T-helper 22 cell (primary cell): ENCODE data around the gene PTK7.
"Not testable (repeated sequence)": the region's sequence is repeated elsewhere in the genome, so short reads cannot be mapped to it uniquely, and the experiment has no call there.

Source experiments
- DNase-seq: peaks from one replicate; pipeline ENCODE4 v3.0.0-alpha.2; 2020; ENCODE audit warnings: low read depth

The PTK7 gene

DNA sequence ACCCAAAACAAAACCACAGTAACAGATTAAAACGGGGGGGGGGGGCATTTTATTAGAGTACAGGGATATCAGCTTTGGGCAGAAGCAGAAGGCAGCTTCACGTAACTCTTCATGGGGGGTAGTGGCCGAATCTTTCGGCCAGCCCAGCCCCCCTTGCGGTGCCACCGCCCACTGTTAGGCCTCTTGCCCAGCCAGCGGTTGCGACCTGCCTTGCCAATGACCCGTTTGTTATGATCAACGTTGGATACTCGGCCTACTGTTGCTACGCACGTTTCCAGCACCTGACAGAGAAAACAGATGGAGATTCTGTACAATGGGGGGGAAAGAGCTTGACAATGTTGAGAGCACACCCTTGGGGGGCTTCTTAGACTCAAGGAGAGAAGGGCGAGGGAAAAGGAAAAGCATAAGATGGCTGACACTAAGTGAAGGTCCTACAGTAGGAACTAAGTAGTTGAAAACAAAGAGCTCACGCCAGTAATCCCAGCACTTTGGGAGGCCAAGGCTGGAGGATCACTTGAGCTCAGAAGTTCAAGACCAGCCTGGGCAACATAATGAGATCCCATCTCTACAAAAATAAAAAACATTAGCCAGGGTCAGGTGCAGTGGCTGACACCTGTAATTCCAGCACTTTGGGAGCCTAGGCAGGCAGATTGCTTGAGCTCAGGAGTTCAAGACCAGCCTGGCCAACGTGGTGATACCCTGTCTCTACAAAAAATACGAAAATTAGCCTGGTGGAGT lies 21.7 kb upstream of the PTK7 start:
- no peak for DNase-seq

DNA sequence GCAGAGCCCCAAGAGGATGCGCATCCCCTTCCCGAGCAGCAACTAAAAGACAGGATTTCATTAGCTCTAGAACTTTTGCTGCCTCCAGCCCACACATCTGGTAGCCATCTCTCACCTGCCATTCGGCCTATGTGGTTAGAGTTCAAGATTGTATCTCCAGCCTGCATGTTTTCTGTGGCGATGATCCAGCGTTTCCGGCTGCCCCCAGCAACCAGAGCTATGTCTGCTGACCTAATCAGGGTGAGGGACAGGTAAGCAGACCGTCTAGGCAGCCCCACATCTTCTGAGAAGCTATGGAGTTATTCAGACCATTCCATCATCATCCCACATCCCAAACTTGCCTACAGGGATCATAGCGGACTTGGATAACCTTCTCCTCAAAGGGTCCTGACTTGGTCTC lies 20.1 kb upstream of the PTK7 start:
- DNase-seq = no peak

DNA sequence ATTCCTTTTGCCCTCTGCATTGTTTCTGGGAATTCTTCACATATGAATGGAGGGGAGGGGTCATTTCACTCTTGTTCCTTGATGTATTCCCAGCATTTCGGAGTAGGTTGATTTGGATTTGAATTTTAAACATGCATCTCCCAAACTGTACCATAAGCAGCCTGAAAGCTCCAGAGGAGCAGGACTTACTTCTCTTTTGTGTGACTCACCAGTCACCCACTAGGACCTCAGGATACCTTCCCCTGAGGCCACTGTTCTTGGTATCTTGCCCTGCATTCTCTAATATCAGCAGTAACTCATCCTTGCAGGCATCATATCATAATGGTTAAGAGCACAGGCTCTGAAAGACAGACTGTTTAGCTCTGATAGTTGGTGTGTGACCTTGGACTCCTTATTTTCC lies 17.6 kb upstream of the PTK7 start:
- DNase-seq = no peak

DNA sequence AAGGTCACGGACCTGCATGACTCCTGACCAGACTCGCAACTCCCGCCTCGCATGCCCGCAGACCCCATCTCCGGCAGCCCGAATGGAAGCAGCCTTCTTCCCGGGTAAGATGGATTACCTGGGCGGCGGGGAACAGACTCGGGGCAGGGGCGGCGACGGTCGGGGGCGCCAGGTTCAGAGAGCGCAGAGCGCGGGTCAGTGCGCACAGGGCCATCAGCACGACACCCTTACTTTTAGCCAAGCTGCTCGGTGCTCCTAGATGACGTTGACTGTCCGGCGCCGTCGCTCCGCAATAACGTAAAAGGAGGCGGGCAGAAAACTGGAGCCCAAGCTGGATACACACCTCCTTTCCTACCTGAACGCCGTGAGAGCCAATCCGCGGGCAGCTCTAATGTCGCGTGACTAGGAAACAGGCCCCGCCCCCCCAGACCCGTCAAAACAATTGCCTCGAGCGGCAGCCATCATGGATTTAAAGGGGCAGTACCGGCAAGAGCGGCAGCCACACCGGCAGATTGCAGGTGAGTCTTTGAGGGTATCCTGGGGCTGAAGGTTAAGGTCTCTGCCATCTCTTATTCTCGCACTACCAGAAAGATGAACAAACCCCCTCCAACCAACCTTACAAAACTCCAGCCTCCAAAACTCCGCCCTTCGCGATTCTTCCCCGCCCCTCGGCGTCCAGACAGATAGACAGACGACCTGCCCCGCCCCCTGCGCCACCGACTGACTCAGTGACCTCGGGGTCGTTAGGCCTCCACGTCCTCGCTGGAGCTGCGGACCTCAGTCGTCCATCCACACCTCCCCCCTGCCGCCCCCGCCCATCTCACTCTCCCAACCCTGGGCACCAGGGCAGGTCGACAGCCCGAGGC lies 16.7 kb upstream of the PTK7 start, which contains the start of the genes KLC4 and MRPL2:
KLC4 (plus strand) TSS at position 464 of the 866 bp plus-strand sequence. CDS start 1,705 bp downstream, outside the sequence.
MRPL2 (minus strand) TSS at position 267 of the 866 bp plus-strand sequence; CDS start at position 214, 53 bp downstream.
- peak; percentile 95 for DNase-seq

DNA sequence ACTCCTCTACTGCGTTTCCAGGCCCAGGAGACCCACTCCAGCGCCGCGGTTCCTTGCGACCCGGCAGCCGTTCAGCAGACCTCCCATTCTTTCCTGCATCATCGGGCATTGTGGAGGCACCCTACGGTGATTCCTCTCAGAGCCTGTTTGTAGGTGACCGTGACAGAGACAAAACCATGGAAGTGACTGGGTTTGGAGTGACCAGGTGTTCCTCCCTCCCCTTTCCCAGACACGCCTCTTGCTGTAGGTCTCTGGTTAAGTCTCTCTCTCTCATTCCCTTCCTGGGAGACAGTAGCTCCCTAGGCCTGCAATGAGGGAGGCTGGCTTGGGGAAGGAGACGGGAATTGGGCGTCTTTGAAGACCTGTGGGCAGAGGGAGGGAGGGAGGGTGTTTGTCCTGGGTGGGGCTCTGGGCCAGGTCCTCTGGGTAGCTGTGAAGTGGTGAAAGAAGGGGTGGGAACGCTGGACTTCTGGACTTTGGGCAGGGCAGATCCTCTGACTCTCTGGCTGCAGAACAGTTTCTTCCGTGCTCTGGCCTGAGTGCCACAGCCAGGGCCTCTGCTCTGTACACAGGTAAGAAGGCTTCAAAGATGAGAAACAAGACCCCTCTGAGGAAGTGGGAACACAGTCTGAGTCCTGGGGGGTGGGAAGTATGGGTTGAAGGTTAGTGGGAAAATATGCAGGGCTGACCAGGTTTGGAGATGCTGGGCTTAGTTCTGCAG lies 15.9 kb upstream of the PTK7 start:
- no peak for DNase-seq

DNA sequence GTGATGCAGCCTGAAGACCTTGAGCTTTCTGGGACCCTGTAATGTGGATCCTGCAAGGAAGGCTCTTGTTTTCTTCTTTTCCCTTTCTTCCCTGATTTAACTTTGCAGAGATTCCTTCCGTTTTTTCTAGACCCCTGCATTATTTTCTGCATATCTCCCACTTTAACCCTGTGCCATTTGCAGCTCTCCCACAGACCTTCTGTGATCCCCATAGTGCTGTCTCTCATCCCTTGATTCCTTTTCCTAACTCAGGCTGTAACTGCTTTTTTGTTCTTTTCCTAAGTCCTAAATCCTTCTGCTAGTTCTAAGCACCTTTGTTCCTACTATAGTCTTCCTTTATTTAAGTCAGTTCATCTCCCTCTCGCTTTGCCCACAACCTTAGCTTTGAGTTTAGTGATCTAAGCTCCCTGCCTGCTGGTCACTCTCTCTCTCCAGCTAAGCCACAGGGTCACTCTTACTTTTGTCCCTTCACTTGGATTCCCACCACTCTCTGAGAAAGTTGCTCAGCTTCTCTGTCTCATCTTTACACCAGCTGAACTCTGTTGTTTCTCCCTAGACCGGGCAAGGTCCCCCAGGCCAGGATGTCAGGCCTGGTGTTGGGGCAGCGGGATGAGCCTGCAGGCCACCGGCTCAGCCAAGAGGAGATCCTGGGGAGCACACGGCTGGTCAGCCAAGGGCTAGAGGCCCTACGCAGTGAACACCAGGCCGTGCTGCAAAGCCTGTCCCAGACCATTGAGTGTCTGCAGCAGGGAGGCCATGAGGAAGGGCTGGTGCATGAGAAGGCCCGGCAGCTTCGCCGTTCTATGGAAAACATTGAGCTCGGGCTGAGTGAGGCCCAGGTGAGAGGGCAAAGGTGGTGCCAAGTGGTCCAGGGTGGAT lies 15.1 kb upstream of the PTK7 start:
- DNase-seq = no peak

DNA sequence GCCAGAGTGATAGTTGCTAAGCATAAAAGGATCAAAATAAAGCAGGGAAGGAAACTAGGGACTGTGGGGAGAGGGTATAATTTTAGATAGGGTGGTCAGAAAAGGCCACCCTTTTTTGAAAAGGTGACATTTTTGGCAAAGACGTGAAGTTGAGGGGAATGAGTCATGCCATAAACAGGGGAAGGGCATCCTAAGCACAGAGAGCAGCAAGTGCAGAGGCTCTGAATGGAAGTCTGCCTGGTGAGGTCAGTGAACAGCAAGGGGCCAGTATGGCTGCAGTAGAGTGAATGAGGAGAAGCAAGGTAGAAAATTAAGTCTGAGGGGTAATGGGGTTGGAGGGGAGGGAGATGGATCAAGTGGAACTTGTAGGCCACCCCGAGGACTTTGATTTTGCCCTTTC lies 14.3 kb upstream of the PTK7 start:
- no peak for DNase-seq

DNA sequence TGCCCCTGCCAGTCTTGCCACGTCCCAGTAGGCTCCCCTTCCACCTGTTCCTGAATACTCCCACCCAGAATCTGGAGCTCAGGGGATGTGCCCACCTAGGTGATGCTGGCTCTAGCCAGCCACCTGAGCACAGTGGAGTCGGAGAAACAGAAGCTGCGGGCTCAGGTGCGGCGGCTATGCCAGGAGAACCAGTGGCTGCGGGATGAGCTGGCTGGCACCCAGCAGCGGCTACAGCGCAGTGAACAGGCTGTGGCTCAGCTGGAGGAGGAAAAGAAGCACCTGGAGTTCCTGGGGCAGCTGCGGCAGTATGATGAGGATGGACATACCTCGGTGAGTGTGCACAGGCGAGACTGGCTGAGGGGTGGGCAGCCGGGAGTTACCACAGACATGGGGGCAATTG lies 13.3 kb upstream of the PTK7 start:
- DNase-seq = no peak

DNA sequence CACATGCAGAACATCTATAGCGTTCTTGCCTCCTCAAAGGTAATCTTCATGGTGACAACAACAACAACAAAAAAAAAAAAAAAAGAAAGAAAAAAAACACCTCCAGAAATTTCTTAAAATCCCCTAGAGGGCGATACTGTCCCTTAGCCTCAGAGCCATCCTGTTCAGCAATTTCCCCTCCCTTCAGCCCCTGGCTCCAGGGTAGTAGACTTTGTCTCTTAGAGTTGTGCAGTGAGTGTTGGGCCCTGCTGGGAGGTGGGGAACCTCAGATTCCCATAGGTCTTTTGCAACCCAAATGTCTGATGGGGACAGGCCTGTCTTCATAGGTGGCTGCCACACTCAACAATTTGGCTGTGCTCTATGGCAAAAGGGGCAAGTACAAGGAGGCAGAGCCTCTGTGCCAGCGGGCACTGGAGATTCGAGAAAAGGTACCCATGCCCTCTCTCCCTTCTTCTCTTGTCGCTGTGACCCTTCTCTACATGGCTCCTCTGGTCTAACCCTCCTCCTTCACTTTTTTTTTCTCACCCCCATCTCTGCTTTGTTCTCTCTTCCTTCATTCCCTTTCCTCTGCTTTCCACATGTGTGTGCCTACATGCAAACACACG lies 6.0 kb upstream of the PTK7 start:
- no peak for DNase-seq

DNA sequence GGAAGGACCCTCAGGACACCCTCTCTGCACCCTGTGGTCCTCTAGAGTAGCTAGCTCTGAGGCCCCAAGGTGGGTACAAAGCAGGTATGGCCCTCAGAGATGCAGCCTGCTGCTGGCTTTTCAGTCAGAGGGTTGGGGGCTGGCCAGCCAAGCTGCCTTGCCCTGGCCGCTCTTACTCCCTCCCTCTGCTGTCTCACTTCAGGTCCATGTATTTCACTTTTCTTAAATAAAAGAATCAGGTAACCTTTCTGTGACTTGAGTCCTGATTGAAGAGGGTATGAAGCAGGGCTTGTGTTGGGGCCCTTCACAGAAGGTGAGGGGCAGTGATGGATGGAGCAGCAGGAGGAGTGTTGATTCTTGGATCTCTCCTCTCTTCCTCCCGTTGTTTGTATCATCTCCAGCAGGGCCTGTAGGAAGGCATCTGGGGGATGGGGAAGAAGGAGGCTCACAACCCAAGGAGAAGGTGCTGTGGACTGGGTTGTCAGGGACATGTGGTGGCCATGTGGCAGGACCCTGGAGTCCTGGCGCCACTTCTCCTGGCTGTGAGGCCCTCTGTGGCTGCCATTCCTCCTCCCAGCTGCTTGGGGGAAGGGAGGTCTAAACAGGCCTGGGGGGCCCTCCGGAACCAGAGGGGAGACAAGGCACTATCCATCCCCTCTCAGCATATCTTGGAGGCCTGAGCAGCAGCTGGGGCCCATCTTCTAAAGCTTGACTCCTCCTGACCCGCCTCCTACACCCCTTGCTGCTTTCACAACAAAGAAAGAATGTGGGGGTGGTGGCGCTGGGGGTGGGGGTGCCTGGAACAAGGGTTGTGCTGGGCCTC lies 1.1 kb upstream of the PTK7 start:
- DNase-seq = no peak

DNA sequence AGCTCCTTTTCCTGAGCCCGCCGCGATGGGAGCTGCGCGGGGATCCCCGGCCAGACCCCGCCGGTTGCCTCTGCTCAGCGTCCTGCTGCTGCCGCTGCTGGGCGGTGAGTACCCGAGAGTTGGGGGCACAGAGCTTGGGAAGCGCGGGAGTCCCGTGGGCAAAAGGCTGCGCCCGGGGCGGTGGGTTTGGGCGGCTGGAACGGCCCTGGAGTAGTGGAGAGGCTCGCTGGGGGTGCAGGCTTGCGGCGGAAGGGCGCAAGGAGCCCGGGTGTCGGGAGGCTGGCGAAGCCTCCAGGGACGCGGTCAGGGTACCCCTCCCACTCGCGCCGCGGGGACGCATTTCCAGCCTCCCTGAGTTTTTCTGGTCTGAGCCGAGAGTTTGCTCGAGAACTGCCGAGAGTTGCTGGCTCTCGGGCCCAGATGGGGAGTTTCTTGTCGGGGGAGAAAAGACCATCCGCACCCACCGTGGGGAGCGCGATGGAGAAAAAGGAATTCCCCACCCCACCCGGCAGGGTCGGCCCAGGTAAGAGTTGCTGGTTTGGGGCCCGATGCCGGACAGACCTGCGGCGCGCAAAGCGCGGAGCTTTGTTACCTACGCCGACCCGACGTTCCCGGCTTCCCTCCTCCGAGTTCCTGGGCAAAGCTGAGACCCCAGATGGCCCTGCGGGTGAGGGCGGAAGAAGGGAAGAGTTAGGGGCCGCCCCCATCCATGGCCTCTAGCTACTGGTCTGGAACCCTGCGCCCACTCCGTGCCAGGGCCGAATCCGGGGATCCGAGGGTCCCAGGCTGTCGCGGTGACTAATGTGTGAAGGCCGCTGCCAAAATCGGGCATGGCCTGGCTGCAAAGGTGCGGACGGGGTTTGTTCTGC lies 584 bp downstream of the PTK7 start:
- no peak for DNase-seq

DNA sequence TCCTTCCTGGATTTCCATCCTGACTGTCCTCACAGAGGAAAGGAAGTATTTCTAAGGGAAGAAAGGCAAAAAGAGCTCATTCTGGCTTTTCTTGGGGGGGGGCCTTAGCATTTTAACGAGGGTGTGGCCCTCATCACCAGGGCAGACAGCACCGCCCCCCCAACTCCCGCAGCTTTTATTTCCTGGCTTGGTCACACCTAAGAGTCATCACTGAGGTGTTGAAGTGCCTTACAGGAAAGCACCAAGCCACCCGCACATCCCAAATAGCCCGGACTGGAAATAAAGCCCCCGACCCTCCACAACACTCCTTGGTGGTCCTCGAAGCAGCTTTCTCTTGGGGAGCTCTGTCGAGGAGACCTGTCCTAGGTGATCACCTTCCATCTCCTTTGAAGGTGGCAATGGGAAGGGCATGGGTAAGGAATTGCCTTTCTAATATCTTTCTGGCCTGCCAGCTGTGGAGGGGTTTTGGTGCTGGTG lies 1.3 kb downstream of the PTK7 start:
- no peak for DNase-seq

DNA sequence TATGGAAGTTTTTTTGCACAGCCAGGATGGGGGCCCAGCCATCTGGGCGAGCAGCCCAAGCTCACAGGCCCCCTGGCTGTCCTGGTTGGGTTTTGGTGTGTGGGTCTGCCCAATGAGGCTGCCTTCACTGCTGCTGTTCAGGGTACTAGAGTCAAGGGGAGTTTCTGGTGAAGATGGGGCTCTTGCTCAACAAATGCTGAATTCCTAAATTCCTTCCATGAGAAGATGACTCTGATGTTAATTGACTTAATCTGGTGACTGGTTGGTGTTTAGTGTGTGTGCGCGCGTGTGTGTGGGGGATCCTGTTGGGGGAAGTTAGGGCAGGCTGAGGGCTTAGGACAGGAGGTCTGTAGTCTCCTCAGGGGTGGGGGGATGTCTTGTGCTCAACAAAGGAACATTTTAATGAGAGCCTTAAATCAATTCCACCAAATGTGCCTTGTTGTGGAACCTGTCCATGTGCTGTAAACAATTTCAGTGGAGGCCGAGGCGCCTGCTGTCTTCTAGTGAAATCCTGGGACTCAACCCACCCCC lies 1.9 kb downstream of the PTK7 start:
- no peak for DNase-seq

DNA sequence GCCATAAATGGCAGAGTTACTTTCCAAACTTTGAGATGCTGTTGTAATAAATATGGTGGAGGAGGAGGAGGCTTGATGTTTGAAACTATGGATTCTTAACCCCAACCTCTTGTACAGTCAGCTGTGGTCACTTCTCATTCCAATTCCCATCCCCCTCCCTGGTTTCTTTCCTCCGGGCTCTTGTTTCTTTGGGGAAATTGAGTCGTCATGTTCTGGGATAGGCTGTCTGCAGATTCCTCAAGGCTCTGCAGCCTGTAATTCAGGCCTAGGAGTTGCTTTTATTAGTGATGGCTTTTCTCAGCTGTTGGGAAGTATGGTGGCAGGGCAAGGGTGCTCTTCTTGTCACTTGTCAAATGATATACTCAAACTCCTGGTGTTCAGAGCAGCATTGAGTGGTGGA lies 2.6 kb downstream of the PTK7 start:
- DNase-seq = no peak

DNA sequence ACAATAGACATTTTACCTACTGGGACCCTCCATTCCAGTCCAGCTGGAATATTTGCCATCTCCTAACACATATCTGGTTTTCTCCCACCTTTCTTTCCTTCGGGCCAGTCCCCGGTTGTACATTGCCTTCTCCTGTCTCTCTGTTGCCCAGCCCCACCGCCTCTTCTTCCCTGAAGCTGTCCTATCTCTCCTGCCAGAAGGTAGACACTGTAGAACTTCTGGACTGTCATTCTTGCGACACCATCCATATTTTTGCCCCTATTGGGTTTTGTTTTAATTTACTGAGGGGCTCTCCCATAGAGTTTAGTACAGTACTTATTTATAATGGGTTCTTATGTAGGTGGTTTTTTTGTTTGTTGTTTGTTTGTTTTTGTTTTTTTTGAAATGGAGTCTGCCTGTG lies 4.9 kb downstream of the PTK7 start:
- no peak for DNase-seq

DNA sequence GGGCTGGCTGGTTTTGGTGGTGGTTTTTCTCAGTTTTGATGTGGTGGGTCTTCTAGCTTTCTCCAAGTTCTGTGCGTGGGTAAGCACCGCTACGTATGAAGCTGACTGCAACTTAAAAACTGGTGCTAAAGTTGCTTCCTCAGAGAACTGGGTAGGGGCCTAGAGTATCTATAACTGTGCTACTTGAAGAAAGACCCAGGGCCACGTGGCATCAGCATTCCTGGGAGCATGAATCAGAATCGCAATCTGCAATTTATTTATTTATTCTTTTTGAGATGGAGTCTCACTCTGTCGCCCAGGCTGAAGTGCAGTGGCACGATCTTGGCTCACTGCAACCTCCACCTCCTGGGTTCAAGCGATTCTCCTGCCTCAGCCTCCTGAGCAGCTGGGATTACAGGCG lies 5.8 kb downstream of the PTK7 start:
- DNase-seq = not testable (repeated sequence)

DNA sequence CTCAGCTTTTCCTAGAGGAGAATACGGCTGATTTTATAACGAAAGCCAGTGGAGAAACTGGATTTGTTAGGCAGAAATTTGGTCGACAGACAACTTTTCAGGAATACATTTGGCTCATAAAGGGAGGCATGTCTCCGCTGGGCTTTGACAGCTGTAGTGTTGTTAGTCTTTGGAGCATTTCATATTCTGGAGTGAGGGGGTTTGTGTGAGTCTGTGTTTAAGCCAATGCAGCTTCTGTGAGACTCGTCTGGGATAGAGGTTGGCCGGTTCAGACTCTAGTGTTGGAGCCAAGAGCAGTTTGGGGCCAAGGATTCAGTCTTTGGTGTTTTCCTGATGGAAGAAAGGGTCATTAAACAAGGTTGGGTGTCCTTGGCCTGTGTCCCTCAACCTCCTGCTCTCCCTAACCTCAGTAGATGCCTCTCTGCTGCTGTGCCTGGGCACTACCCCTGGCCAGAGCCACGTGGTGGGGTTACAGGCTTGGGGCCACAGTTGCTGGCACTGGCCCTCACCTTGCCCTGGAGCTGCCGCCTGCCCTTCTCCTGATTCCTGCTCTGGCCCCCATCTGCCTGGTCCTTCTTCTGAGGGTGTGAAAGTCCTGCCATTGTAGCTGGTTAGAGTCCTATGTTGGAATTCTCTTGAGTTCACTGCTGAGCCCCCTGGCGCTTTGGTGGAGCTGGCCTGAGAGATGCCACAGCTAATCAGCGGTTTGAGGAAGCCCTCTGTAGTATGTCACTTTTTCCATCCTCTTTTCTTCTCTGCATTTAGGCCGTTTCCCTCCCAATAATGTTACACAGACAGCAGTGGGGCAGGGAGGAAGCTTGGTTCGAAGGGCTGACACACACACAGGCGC lies 6.9 kb downstream of the PTK7 start:
- DNase-seq = no peak
